Endothelial cell of umbilical vein (primary cell): ENCODE results near the gene CACNA2D3. TPM values are rescaled to one million over a fixed set of nuclear protein-coding genes. Genes with fewer than 3 reads are reported as not detected.

ENCODE experiments used
- BruUV-seq: library from RNA; stranded (reverse); fragments of 400-500 nt; replicated peaks from 2 replicates; lab custom pipeline; 2021; lab: Mats Ljungman, UMichigan
- CTCF ChIA-PET: fragments of 300-600, 350-600 bp; sonication (Branson Sonifier 250); formaldehyde crosslinking; loops from one replicate; lab custom pipeline; 2021; ENCODE audit warnings: antibody characterized with exemption, inconsistent platforms; lab: Charles Lee
- POLR2A ChIA-PET: fragments of 300-600, 350-600 bp; sonication (Branson Sonifier 250); formaldehyde crosslinking; loops from one replicate; lab custom pipeline; 2021; ENCODE audit warnings: antibody characterized with exemption, inconsistent platforms; lab: Charles Lee
- DNase-seq: peaks from one replicate; pipeline ENCODE4 v3.0.0-alpha.2; 2011; ENCODE audit warnings: low read depth, low spot score
- FAIRE-seq: peaks from 2 replicates; lab custom pipeline; 2011; peaks lifted over from hg19 to GRCh38; lab: Jason Lieb, UNC
- H2AFZ ChIP-seq: 2 replicates; pipeline ENCODE4 v1.6.0; 2012; ENCODE audit warnings: low read depth, low read length, control low read depth, inconsistent platforms
- H3K27ac ChIP-seq: 2 replicates; pipeline ENCODE4 v1.5.1; 2011; ENCODE audit warnings: low read depth, mild to moderate bottlenecking, control low read depth, low read length, moderate library complexity; ENCODE audit not compliant: insufficient read depth
- H3K27me3 ChIP-seq, 2 experiments: 2 replicates each; pipeline versions ENCODE4 v1.6.0 to v1.6.1; 2011; ENCODE audit warnings: low read length in 2 of 2, mixed read lengths in 1 of 2; ENCODE audit not compliant: control insufficient read depth in 2 of 2, insufficient read depth in 2 of 2
- H3K36me3 ChIP-seq, 2 experiments: 2 replicates in 1 of 2; 3 replicates in 1 of 2; pipeline ENCODE4 v1.5.1; 2011; ENCODE audit warnings: low read length in 2 of 2, mild to moderate bottlenecking in 1 of 2, moderate library complexity in 1 of 2; ENCODE audit not compliant: control insufficient read depth in 2 of 2, insufficient read depth in 2 of 2; ENCODE audit errors: extremely low read depth in 1 of 2
- H3K4me1 ChIP-seq: 3 replicates; pipeline ENCODE4 v1.5.1; 2011; ENCODE audit warnings: mild to moderate bottlenecking, low read length; ENCODE audit not compliant: control insufficient read depth, insufficient read depth; ENCODE audit errors: extremely low read depth
- H3K4me2 ChIP-seq: 2 replicates; pipeline ENCODE4 v1.6.1; 2011; ENCODE audit warnings: low read length, control low read depth, mixed read lengths; ENCODE audit not compliant: insufficient read depth
- H3K4me3 ChIP-seq, 3 experiments: fragments of 200-600 bp in 1 of 3; sonication (generic), shearing (Covaris generic) in 1 of 3; replicated peaks in 1 of 3; 2 replicates each; pipeline ENCODE4 v1.5.1; 2011 to 2016; ENCODE audit warnings: control low read depth in 3 of 3, low read length in 3 of 3, mild to moderate bottlenecking in 2 of 3, inconsistent platforms in 1 of 3, low read depth in 1 of 3, moderate library complexity in 1 of 3; ENCODE audit not compliant: insufficient read depth in 1 of 3
- H3K79me2 ChIP-seq: 2 replicates; pipeline ENCODE4 v1.6.0; 2012; ENCODE audit warnings: low read length, inconsistent platforms; ENCODE audit not compliant: control insufficient read depth, insufficient read depth
- H3K9ac ChIP-seq: replicated peaks from 2 replicates; pipeline ENCODE3; 2011; ENCODE audit warnings: low read length, control low read depth; ENCODE audit not compliant: insufficient read depth; ENCODE audit errors: extremely low read depth
- H3K9me1 ChIP-seq: replicated peaks from 3 replicates; pipeline ENCODE4 v1.6.0; 2011; ENCODE audit warnings: mild to moderate bottlenecking, low read length; ENCODE audit not compliant: control insufficient read depth, insufficient read depth; ENCODE audit errors: extremely low read depth
- H3K9me3 ChIP-seq: replicated peaks from 2 replicates; pipeline ENCODE4 v1.5.1; 2012; ENCODE audit warnings: low read length, inconsistent platforms; ENCODE audit not compliant: control insufficient read depth, insufficient read depth
- H4K20me1 ChIP-seq: replicated peaks from 2 replicates; pipeline ENCODE3; 2011; ENCODE audit warnings: mild to moderate bottlenecking, low read length; ENCODE audit not compliant: control insufficient read depth, insufficient read depth; ENCODE audit errors: extremely low read depth
- EZH2 ChIP-seq: IDR thresholded peaks from 2 replicates; pipeline ENCODE4 v1.6.1; 2012; ENCODE audit warnings: borderline replicate concordance, low read depth, mild to moderate bottlenecking, moderate library complexity, low read length, inconsistent platforms; ENCODE audit not compliant: severe bottlenecking
- FOS ChIP-seq: IDR thresholded peaks from 2 replicates; pipeline ENCODE4 v1.6.1; 2011; ENCODE audit warnings: mild to moderate bottlenecking, low read length, moderate library complexity, borderline replicate concordance; ENCODE audit not compliant: insufficient read depth
- GATA2 ChIP-seq: IDR thresholded peaks from 2 replicates; pipeline ENCODE4 v1.7.0; 2011; ENCODE audit warnings: low read depth, mild to moderate bottlenecking, moderate library complexity, mixed read lengths, low read length; ENCODE audit not compliant: insufficient read length, insufficient read depth
- JUN ChIP-seq: IDR thresholded peaks from 2 replicates; pipeline ENCODE4 v1.6.1; 2011; ENCODE audit warnings: borderline replicate concordance, low read depth; ENCODE audit not compliant: insufficient read length, insufficient read depth
- MYC ChIP-seq: IDR thresholded peaks from one replicate; pipeline ENCODE4 v1.6.1; 2011; ENCODE audit warnings: mild to moderate bottlenecking, low read depth, low read length
- POLR2A ChIP-seq: IDR thresholded peaks from 2 replicates; pipeline ENCODE4 v1.6.1; 2012; ENCODE audit warnings: low read depth, mild to moderate bottlenecking, control low read depth, low read length
- POLR2AphosphoS5 ChIP-seq: IDR thresholded peaks from 2 replicates; pipeline ENCODE4 v1.6.1; 2012; ENCODE audit warnings: low read depth, mild to moderate bottlenecking, control low read depth, low read length, moderate library complexity; ENCODE audit not compliant: insufficient read depth
- dilution Hi-C: fragments of 300-500 bp; cut with MboI; formaldehyde crosslinking; loops from one replicate; pipeline ENCODE4 v1.15.0; 2019; ENCODE audit warnings: low sequenced_read_pairs; ENCODE audit not compliant: extremely low pct_ligation_motif_present
- intact Hi-C: fragments of 100-400 bp; cut with micrococcal nuclease; formaldehyde crosslinking; loops from one replicate; pipeline ENCODE4 v1.10.0; 2022
- polyA plus RNA-seq, 4 experiments: library from polyadenylated mRNA; depleted of rRNA in 3 of 4; stranded (reverse) in 3 of 4; unstranded in 1 of 4; fragments of >200 nt; gene quantifications; 2 replicates each; pipeline versions ENCODE4 v1.2.1 to v1.2.3, GENCODE V29; 2011 to 2012; ENCODE audit warnings: missing spikeins in 1 of 4
- total RNA-seq: library from RNA; stranded (reverse); gene quantifications from 2 replicates; pipeline ENCODE4 v1.2.3, GENCODE V29; 2021
- TF ChIP-seq, protein P1 (sequence below), 2 donors: IDR thresholded peaks; 1 replicate in 1 of 2; 2 replicates in 1 of 2; pipeline ENCODE4 v1.5.1; 2011; ENCODE audit warnings: low read length in 2 of 2, mild to moderate bottlenecking in 2 of 2, moderate library complexity in 2 of 2, control low read depth in 1 of 2, inconsistent platforms in 1 of 2, low read depth in 1 of 2; ENCODE audit not compliant: insufficient read depth in 1 of 2; ENCODE audit errors: extremely low read depth in 1 of 2
- TF ChIP-seq, protein P2 (sequence below): IDR thresholded peaks from 2 replicates; pipeline ENCODE4 v1.6.1; 2011; ENCODE audit not compliant: insufficient read depth, insufficient read length

Gene CACNA2D3
- total and polyA plus RNA-seq, 2 donors (not counting 3 experiments of a cell fraction or from before 2014, with no cell fraction given): not detected

DNA sequence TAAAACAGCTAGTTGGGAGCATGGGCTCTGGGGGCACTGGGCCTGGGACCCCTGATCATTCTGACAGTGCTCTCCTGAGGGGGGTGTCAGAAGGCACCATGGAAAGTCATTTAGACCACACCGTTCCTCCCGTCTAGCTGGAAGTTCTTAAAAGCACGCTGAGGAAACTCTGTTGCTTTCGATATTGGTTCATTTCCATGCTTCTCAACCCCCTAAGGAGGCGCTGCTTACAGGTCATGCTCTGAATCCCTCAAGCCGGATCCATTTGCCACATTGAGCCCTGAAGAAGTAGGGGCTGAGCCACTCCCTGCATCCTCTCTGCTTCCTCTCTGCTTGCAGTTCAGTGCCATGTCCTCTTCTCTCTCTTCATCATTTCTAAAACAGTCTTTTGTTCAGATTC is 187.2 kb downstream of the CACNA2D3 start:
- no peaks in the 10 kb centered on the region for H3K36me3 ChIP-seq
- DNase-seq (no peak), FAIRE-seq (no peak)
- H2AFZ ChIP-seq: no peak overlapping the region
- H3K4me3 ChIP-seq: no peak overlapping the region
- H3K9me1 ChIP-seq: no peaks in the 10 kb centered on the region
- intact Hi-C loops (no loop called here), dilution Hi-C loops (no loop called here)
- no peaks in the 10 kb centered on the region for H3K4me1 ChIP-seq
- no peaks in the 10 kb centered on the region for H3K27me3 ChIP-seq
- no peaks in the 10 kb centered on the region for H3K79me2 ChIP-seq
- H3K9me3 ChIP-seq: peaks cover 8% of the 10 kb centered on the region
- POLR2A ChIA-PET: no interaction called here
- CTCF ChIA-PET: no interaction called here
- H3K27ac ChIP-seq: no peak overlapping the region
- H3K9ac ChIP-seq: no peak overlapping the region
- no peaks in the 10 kb centered on the region for H4K20me1 ChIP-seq
- no peak for TF ChIP-seq FOS
- no peak for TF ChIP-seq GATA2
- no peak for TF ChIP-seq MYC
- no peak for TF ChIP-seq EZH2
- TF ChIP-seq POLR2AphosphoS5: no peak
- TF ChIP-seq, protein P1, sequence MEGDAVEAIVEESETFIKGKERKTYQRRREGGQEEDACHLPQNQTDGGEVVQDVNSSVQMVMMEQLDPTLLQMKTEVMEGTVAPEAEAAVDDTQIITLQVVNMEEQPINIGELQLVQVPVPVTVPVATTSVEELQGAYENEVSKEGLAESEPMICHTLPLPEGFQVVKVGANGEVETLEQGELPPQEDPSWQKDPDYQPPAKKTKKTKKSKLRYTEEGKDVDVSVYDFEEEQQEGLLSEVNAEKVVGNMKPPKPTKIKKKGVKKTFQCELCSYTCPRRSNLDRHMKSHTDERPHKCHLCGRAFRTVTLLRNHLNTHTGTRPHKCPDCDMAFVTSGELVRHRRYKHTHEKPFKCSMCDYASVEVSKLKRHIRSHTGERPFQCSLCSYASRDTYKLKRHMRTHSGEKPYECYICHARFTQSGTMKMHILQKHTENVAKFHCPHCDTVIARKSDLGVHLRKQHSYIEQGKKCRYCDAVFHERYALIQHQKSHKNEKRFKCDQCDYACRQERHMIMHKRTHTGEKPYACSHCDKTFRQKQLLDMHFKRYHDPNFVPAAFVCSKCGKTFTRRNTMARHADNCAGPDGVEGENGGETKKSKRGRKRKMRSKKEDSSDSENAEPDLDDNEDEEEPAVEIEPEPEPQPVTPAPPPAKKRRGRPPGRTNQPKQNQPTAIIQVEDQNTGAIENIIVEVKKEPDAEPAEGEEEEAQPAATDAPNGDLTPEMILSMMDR (IDR thresholded peaks at IDR 0.05; ENCODE audit: extremely low read depth in 1 of 2, insufficient read depth in 1 of 2, low read depth in 1 of 2, low read length in 2 of 2): no peak
- no peak for TF ChIP-seq POLR2A
- no peak for TF ChIP-seq JUN
- TF ChIP-seq, protein P2, sequence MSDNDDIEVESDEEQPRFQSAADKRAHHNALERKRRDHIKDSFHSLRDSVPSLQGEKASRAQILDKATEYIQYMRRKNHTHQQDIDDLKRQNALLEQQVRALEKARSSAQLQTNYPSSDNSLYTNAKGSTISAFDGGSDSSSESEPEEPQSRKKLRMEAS: no peak
- no TSS peak for BruUV-seq
- no peak overlapping the region for H3K4me2 ChIP-seq
